ENCODE results near the gene CBFB.
A peak's percentile ranks its signal among the peaks of the same experiment; 100 is the strongest.

The CBFB gene

GRCh38 chr16:67027046-67027445 lies 1.9 kb upstream of the CBFB start:
- no peaks in the 10 kb centered on the region for H3K9me3 ChIP-seq
- H3K4me3 ChIP-seq (ENCODE audit: low read depth, low read length): no peak overlapping the region
- no peak for TF ChIP-seq CTCF (IDR thresholded peaks at IDR 0.05; ENCODE audit: low read depth, low read length)
- DNase-seq: no peak
- no peaks in the 10 kb centered on the region for H3K27me3 ChIP-seq
- H3K36me3 ChIP-seq: peaks cover 10% of the 10 kb centered on the region
- peaks cover 7% of the 10 kb centered on the region for H3K4me1 ChIP-seq

GRCh38 chr16:67028167-67028695 lies 718 bp upstream of the CBFB start:
- Histone ChIP-seq H3K4me3 (ENCODE audit: low read depth, low read length) (peak overlapping the region; percentile 76), H3K27me3 (no peaks in the 10 kb centered on the region), H3K36me3 (peaks cover 22% of the 10 kb centered on the region), H3K9me3 (no peaks in the 10 kb centered on the region), H3K4me1 (peaks cover 4% of the 10 kb centered on the region)
- no peak for TF ChIP-seq CTCF (IDR thresholded peaks at IDR 0.05; ENCODE audit: low read depth, low read length)
- no peak for DNase-seq

GRCh38 chr16:67029254-67030096 lies 526 bp downstream of the CBFB start:
- peak; percentile 48 for DNase-seq

GRCh38 chr16:67030221-67030962 lies 1.4 kb downstream of the CBFB start:
- Histone ChIP-seq H3K9me3 (no peaks in the 10 kb centered on the region), H3K36me3 (peaks cover 31% of the 10 kb centered on the region), H3K27me3 (no peaks in the 10 kb centered on the region), H3K4me1 (peaks cover 3% of the 10 kb centered on the region), H3K4me3 (ENCODE audit: low read depth, low read length) (peak overlapping the region; percentile 87)
- no peak for DNase-seq
- TF ChIP-seq CTCF (IDR thresholded peaks at IDR 0.05; ENCODE audit: low read depth, low read length): no peak

More at GRCh38 chr16:67029254-67030096, 526 bp downstream of the CBFB start:
- Histone ChIP-seq H3K4me3 (ENCODE audit: low read depth, low read length) (peak overlapping the region; percentile 87), H3K9me3 (no peaks in the 10 kb centered on the region), H3K27me3 (no peaks in the 10 kb centered on the region), H3K36me3 (peaks cover 26% of the 10 kb centered on the region), H3K4me1 (peaks cover 2% of the 10 kb centered on the region)
- TF ChIP-seq CTCF (IDR thresholded peaks at IDR 0.05; ENCODE audit: low read depth, low read length): no peak

GRCh38 chr16:67034487-67034886 lies 5.5 kb downstream of the CBFB start:
- no peaks in the 10 kb centered on the region for H3K27me3 ChIP-seq
- TF ChIP-seq CTCF (IDR thresholded peaks at IDR 0.05; ENCODE audit: low read depth, low read length): no peak
- no peak overlapping the region for H3K4me3 ChIP-seq (ENCODE audit: low read depth, low read length)
- DNase-seq: no peak
- H3K36me3 ChIP-seq: peaks cover 44% of the 10 kb centered on the region
- peaks cover 17% of the 10 kb centered on the region for H3K4me1 ChIP-seq
- no peaks in the 10 kb centered on the region for H3K9me3 ChIP-seq

Data from BE2C (cell line).